Measurements from ENCODE around the gene CFB. TPM values are rescaled to one million over a fixed set of nuclear protein-coding genes. Genes with fewer than 3 reads are reported as not detected.

The CFB gene
- total and polyA plus RNA-seq, 2 of the 13 experiments (the other 11 are each of a cell fraction or from before 2014, with no cell fraction given) = 171 to 513 TPM

GRCh38 chr6:31946370-31946885, 533 bp downstream of the CFB start (continued):
- peak; percentile 5; the same call in 1 of the 2 replicates for TF ChIP-seq ZNF687 (CRISPR knock-in tag; IDR thresholded peaks at IDR 0.05)
- TF ChIP-seq ZNF34 (CRISPR knock-in tag; IDR thresholded peaks at IDR 0.05; ENCODE audit: borderline replicate concordance) = no peak
- peak; percentile 27; the same call in 1 of the 2 replicates for TF ChIP-seq SNAI1 (CRISPR knock-in tag; IDR thresholded peaks at IDR 0.05; ENCODE audit: borderline replicate concordance)
- 0 out of 2 replicates have a peak, but pooled peaks have one; percentile 5 for TF ChIP-seq ZNF609 (CRISPR knock-in tag; IDR thresholded peaks at IDR 0.05; ENCODE audit: borderline replicate concordance)
- TF ChIP-seq KLF11 (CRISPR knock-in tag; IDR thresholded peaks at IDR 0.05) = no peak
- TF ChIP-seq NRL (CRISPR knock-in tag; IDR thresholded peaks at IDR 0.05; ENCODE audit: borderline replicate concordance) = peak; percentile 63
- TF ChIP-seq DRAP1 (CRISPR knock-in tag; IDR thresholded peaks at IDR 0.05) = no peak
- TF ChIP-seq ZNF780A (CRISPR knock-in tag; IDR thresholded peaks at IDR 0.05) = no peak
- TF ChIP-seq ZNF292 (CRISPR knock-in tag; IDR thresholded peaks at IDR 0.05; ENCODE audit: borderline replicate concordance, low read depth) = no peak
- no peak for TF ChIP-seq ZNF101 (CRISPR knock-in tag; IDR thresholded peaks at IDR 0.05; ENCODE audit: borderline replicate concordance, low read depth)
- TF ChIP-seq ZNF781 (CRISPR knock-in tag; IDR thresholded peaks at IDR 0.05; ENCODE audit: borderline replicate concordance, not compliant biosample characterization) = peak; percentile 20
- no peak for TF ChIP-seq RELA (CRISPR knock-in tag; IDR thresholded peaks at IDR 0.05)
- TF ChIP-seq ZNF543 (CRISPR knock-in tag; IDR thresholded peaks at IDR 0.05) = no peak; the same call in 1 of the 2 replicates
- 0 out of 2 replicates have a peak, but pooled peaks have one; percentile 68 for TF ChIP-seq ZBTB39 (CRISPR knock-in tag; IDR thresholded peaks at IDR 0.05)
- TF ChIP-seq HDAC6 (IDR thresholded peaks at IDR 0.05; ENCODE audit: low read depth, low read length) = no peak
- no peak for TF ChIP-seq GATAD1 (CRISPR knock-in tag; IDR thresholded peaks at IDR 0.05)
- TF ChIP-seq SATB2 (CRISPR knock-in tag; IDR thresholded peaks at IDR 0.05) = no peak
- no peak for TF ChIP-seq KLF9 (CRISPR knock-in tag; IDR thresholded peaks at IDR 0.05; ENCODE audit: low read depth)
